ENCODE measurements around the gene GOLGA8N.
"Not testable (repeated sequence)": the region's sequence is repeated elsewhere in the genome, so short reads cannot be mapped to it uniquely, and the experiment has no call there.

The GOLGA8N gene

GRCh38 chr15:32609518-32609917 lies 16.3 kb downstream of the GOLGA8N start:
- H3K9ac ChIP-seq (ENCODE audit: low read depth, low read length, poor library complexity): not testable (repeated sequence)

GRCh38 chr15:32610719-32611118 lies 17.5 kb downstream of the GOLGA8N start:
- H3K23ac ChIP-seq (ENCODE audit: low read depth, low read length, poor library complexity); H3K36me3 ChIP-seq (replicated peaks in 1 of 2; ENCODE audit: control insufficient read depth in 2 of 2, insufficient read depth in 2 of 2, low read length in 2 of 2); DNase-seq (ENCODE audit: low spot score); H2BK15ac ChIP-seq (ENCODE audit: low read length); H3K4ac ChIP-seq (ENCODE audit: low read length); H3K14ac ChIP-seq (ENCODE audit: low read length); H2AK5ac ChIP-seq (ENCODE audit: low read depth, low read length); H4K8ac ChIP-seq (ENCODE audit: low read depth, low read length); H3K79me1 ChIP-seq (ENCODE audit: low read depth, low read length); H2BK5ac ChIP-seq (ENCODE audit: low read length); H2BK120ac ChIP-seq (ENCODE audit: low read depth, low read length); H3K4me1 ChIP-seq (ENCODE audit: control insufficient read depth in 2 of 2, insufficient read depth in 1 of 2, low read depth in 1 of 2, low read length in 2 of 2); H3K27ac ChIP-seq (replicated peaks; ENCODE audit: low read length); H3K9me3 ChIP-seq (replicated peaks in 1 of 2; ENCODE audit: control insufficient read depth in 2 of 2, insufficient read depth in 1 of 2, low read depth in 1 of 2, low read length in 2 of 2); H3K27me3 ChIP-seq (ENCODE audit: control insufficient read depth in 3 of 3, insufficient read depth in 3 of 3, low read depth in 1 of 3, low read length in 3 of 3); H2BK12ac ChIP-seq (ENCODE audit: low read length); H3K18ac ChIP-seq (ENCODE audit: low read length); H2AFZ ChIP-seq (ENCODE audit: low read length); H3K4me3 ChIP-seq (ENCODE audit: low read length in 2 of 2); H3K9ac ChIP-seq (ENCODE audit: low read depth, low read length, poor library complexity); H4K91ac ChIP-seq (ENCODE audit: low read depth, low read length, poor library complexity); H3K4me2 ChIP-seq (ENCODE audit: insufficient read depth, low read length, poor library complexity, severe bottlenecking): not testable (repeated sequence)
- no CpG with 5 or more reads among the region's 3 CpGs for WGBS, 2 donors (ENCODE audit: extremely low coverage in 2 of 2, insufficient read length in 2 of 2, insufficient replicate concordance in 1 of 2)

More at GRCh38 chr15:32609518-32609917, 16.3 kb downstream of the GOLGA8N start:
- H3K27ac ChIP-seq (replicated peaks; ENCODE audit: low read length); H4K91ac ChIP-seq (ENCODE audit: low read depth, low read length, poor library complexity); H3K14ac ChIP-seq (ENCODE audit: low read length); H4K8ac ChIP-seq (ENCODE audit: low read depth, low read length); H2BK120ac ChIP-seq (ENCODE audit: low read depth, low read length); DNase-seq (ENCODE audit: low spot score); H3K4me1 ChIP-seq (ENCODE audit: control insufficient read depth in 2 of 2, insufficient read depth in 1 of 2, low read depth in 1 of 2, low read length in 2 of 2); H3K9me3 ChIP-seq (replicated peaks in 1 of 2; ENCODE audit: control insufficient read depth in 2 of 2, insufficient read depth in 1 of 2, low read depth in 1 of 2, low read length in 2 of 2); H3K27me3 ChIP-seq (ENCODE audit: control insufficient read depth in 3 of 3, insufficient read depth in 3 of 3, low read depth in 1 of 3, low read length in 3 of 3); H3K23ac ChIP-seq (ENCODE audit: low read depth, low read length, poor library complexity); H2AK5ac ChIP-seq (ENCODE audit: low read depth, low read length); H2BK15ac ChIP-seq (ENCODE audit: low read length); H3K4me2 ChIP-seq (ENCODE audit: insufficient read depth, low read length, poor library complexity, severe bottlenecking); H2AFZ ChIP-seq (ENCODE audit: low read length); H3K36me3 ChIP-seq (replicated peaks in 1 of 2; ENCODE audit: control insufficient read depth in 2 of 2, insufficient read depth in 2 of 2, low read length in 2 of 2); H3K79me1 ChIP-seq (ENCODE audit: low read depth, low read length); H2BK12ac ChIP-seq (ENCODE audit: low read length); H2BK5ac ChIP-seq (ENCODE audit: low read length); H3K18ac ChIP-seq (ENCODE audit: low read length); H3K4ac ChIP-seq (ENCODE audit: low read length); H3K4me3 ChIP-seq (ENCODE audit: low read length in 2 of 2): not testable (repeated sequence)
- WGBS, 2 donors (ENCODE audit: extremely low coverage in 2 of 2, insufficient read length in 2 of 2, insufficient replicate concordance in 1 of 2): no CpG with 5 or more reads among the region's 2 CpGs

GRCh38 chr15:32614712-32615050 lies 21.4 kb downstream of the GOLGA8N start:
- Histone ChIP-seq H3K9ac (ENCODE audit: low read depth, low read length, poor library complexity) (peak overlapping the region; percentile 44), H3K27ac (replicated peaks; ENCODE audit: low read length) (peak overlapping the region; percentile 73), H3K4me3 (ENCODE audit: low read length in 2 of 2) (peak overlapping the region; percentile 78 to 94), H2AFZ (ENCODE audit: low read length) (peak overlapping the region; percentile 80)
- not testable (repeated sequence) for H3K4me1 ChIP-seq (ENCODE audit: control insufficient read depth in 2 of 2, insufficient read depth in 1 of 2, low read depth in 1 of 2, low read length in 2 of 2); H3K27me3 ChIP-seq (ENCODE audit: control insufficient read depth in 3 of 3, insufficient read depth in 3 of 3, low read depth in 1 of 3, low read length in 3 of 3); H3K4ac ChIP-seq (ENCODE audit: low read length); H2BK15ac ChIP-seq (ENCODE audit: low read length); H3K23ac ChIP-seq (ENCODE audit: low read depth, low read length, poor library complexity); H4K91ac ChIP-seq (ENCODE audit: low read depth, low read length, poor library complexity); H2BK12ac ChIP-seq (ENCODE audit: low read length); DNase-seq (ENCODE audit: low spot score); H3K9me3 ChIP-seq (replicated peaks in 1 of 2; ENCODE audit: control insufficient read depth in 2 of 2, insufficient read depth in 1 of 2, low read depth in 1 of 2, low read length in 2 of 2); H2AK5ac ChIP-seq (ENCODE audit: low read depth, low read length); H3K79me1 ChIP-seq (ENCODE audit: low read depth, low read length); H3K4me2 ChIP-seq (ENCODE audit: insufficient read depth, low read length, poor library complexity, severe bottlenecking); H3K14ac ChIP-seq (ENCODE audit: low read length); H2BK5ac ChIP-seq (ENCODE audit: low read length); H3K18ac ChIP-seq (ENCODE audit: low read length); H2BK120ac ChIP-seq (ENCODE audit: low read depth, low read length); H3K36me3 ChIP-seq (replicated peaks in 1 of 2; ENCODE audit: control insufficient read depth in 2 of 2, insufficient read depth in 2 of 2, low read length in 2 of 2); H4K8ac ChIP-seq (ENCODE audit: low read depth, low read length)
- no CpG with 5 or more reads among the region's 16 CpGs for WGBS, 2 donors (ENCODE audit: extremely low coverage in 2 of 2, insufficient read length in 2 of 2, insufficient replicate concordance in 1 of 2)

GRCh38 chr15:32615051-32615870 lies 22.0 kb downstream of the GOLGA8N start, which contains the start of gene ARHGAP11A:
Gene ARHGAP11A, plus strand, starts transcription at chr15:32615504. Its CDS starts 708 bp downstream, at chr15:32616212.
- H2BK15ac ChIP-seq (ENCODE audit: low read length); H3K23ac ChIP-seq (ENCODE audit: low read depth, low read length, poor library complexity); H3K4ac ChIP-seq (ENCODE audit: low read length); H2BK120ac ChIP-seq (ENCODE audit: low read depth, low read length); H3K36me3 ChIP-seq (replicated peaks in 1 of 2; ENCODE audit: control insufficient read depth in 2 of 2, insufficient read depth in 2 of 2, low read length in 2 of 2); H4K91ac ChIP-seq (ENCODE audit: low read depth, low read length, poor library complexity); H3K27me3 ChIP-seq (ENCODE audit: control insufficient read depth in 3 of 3, insufficient read depth in 3 of 3, low read depth in 1 of 3, low read length in 3 of 3); H2AK5ac ChIP-seq (ENCODE audit: low read depth, low read length); H4K8ac ChIP-seq (ENCODE audit: low read depth, low read length); H3K14ac ChIP-seq (ENCODE audit: low read length); H2BK12ac ChIP-seq (ENCODE audit: low read length); H3K18ac ChIP-seq (ENCODE audit: low read length); H2BK5ac ChIP-seq (ENCODE audit: low read length); H3K4me1 ChIP-seq (ENCODE audit: control insufficient read depth in 2 of 2, insufficient read depth in 1 of 2, low read depth in 1 of 2, low read length in 2 of 2); H3K9me3 ChIP-seq (replicated peaks in 1 of 2; ENCODE audit: control insufficient read depth in 2 of 2, insufficient read depth in 1 of 2, low read depth in 1 of 2, low read length in 2 of 2); H3K79me1 ChIP-seq (ENCODE audit: low read depth, low read length): not testable (repeated sequence)
- peak; percentile 82 for DNase-seq (ENCODE audit: low spot score)
- WGBS, 2 donors (ENCODE audit: extremely low coverage in 2 of 2, insufficient read length in 2 of 2, insufficient replicate concordance in 1 of 2): no CpG with 5 or more reads among the region's 43 CpGs
- Histone ChIP-seq H2AFZ (ENCODE audit: low read length) (peak within 1 kb of the TSS; percentile 80), H3K4me3 (ENCODE audit: low read length in 2 of 2) (peak within 1 kb of the TSS; percentile 84 to 94), H3K9ac (ENCODE audit: low read depth, low read length, poor library complexity) (peak within 1 kb of the TSS; percentile 44), H3K27ac (replicated peaks; ENCODE audit: low read length) (peak within 1 kb of the TSS; percentile 73), H3K4me2 (ENCODE audit: insufficient read depth, low read length, poor library complexity, severe bottlenecking) (peak within 1 kb of the TSS; percentile 33)
